ENCODE measurements around the gene UCK1. TPM values are rescaled to one million over a fixed set of nuclear protein-coding genes. Genes with fewer than 3 reads are reported as not detected.

Gene UCK1
- total and polyA plus RNA-seq, 2 experiments from 2014 or later: 48.8 to 57.1 TPM

DNA sequence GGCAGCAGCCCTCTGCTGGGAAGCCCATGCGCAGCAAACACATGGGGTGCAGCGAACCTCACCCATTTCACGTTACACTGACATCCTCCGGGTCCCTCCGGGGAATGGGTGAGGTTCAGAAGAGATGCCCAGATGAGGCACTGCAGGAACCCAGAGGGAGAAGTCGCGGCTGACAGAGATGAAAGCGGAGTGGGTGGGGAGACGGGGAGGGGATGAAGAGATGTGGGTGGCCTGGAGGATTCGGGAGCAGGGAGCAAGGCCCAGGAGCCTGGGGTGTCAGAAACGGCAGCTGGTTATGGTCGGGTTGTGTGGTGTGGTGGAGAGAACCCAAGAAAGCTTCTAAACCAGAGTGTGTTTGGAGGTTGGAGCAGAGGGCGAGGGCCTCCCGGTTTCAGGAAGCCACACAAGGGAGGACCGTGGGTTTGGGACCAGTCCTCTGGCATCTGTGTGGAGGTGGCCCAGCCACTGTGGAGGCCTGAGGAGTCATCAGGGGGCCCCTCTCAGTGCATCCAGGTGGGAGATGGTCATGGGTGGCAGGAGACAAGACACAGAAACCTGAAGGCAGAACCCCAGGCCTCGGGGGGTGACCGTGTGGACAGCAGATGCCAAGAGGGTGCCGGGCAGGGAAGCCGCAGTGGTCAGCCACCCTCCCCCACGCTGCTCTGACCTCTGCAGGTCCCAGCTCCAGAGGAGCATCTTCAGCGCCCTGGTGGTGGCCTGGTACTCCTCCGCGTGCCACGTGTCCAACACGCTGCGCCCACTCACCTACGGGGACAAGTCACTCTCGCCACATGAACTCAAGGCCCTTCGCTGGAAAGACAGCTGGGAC lies 8.6 kb downstream of the UCK1 start:
- H3K9me3 ChIP-seq (ENCODE audit: low read depth): no peaks in the 10 kb centered on the region
- H3K36me3 ChIP-seq: peaks cover 47% of the 10 kb centered on the region
- no peak overlapping the region for H3K27ac ChIP-seq
- H3K4me1 ChIP-seq (ENCODE audit: low read depth): peaks cover 8% of the 10 kb centered on the region
- no peak for DNase-seq (ENCODE audit: low read depth in 1 of 2, low spot score in 1 of 2)
- H3K4me3 ChIP-seq: no peak overlapping the region
- H3K27me3 ChIP-seq: no peaks in the 10 kb centered on the region
- no peak for TF ChIP-seq CTCF (IDR thresholded peaks at IDR 0.05; ENCODE audit: low read depth, low read length)

DNA sequence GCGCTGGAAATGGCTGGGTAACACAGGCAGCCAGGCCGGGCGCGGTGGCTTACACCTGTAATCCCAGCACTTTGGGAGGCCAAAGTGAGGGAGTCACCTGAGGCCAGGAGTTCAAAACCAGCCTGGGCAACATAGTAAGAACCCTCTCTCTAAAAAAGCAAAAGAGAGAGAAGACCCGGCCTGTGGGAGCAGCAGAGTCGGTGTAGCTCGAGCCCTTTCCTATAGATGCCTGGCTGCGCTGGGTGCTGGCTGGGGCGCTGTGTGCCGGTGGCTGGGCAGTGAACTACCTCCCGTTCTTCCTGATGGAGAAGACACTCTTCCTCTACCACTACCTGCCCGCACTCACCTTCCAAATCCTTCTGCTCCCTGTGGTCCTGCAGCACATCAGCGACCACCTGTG lies 9.2 kb downstream of the UCK1 start:
- H3K36me3 ChIP-seq: peaks cover 47% of the 10 kb centered on the region
- no peak overlapping the region for H3K4me3 ChIP-seq
- DNase-seq (ENCODE audit: low read depth in 1 of 2, low spot score in 1 of 2): no peak
- H3K9me3 ChIP-seq (ENCODE audit: low read depth): no peaks in the 10 kb centered on the region
- no peak overlapping the region for H3K27ac ChIP-seq
- H3K27me3 ChIP-seq: no peaks in the 10 kb centered on the region
- H3K4me1 ChIP-seq (ENCODE audit: low read depth): peaks cover 8% of the 10 kb centered on the region
- no peak for TF ChIP-seq CTCF (IDR thresholded peaks at IDR 0.05; ENCODE audit: low read depth, low read length)

DNA sequence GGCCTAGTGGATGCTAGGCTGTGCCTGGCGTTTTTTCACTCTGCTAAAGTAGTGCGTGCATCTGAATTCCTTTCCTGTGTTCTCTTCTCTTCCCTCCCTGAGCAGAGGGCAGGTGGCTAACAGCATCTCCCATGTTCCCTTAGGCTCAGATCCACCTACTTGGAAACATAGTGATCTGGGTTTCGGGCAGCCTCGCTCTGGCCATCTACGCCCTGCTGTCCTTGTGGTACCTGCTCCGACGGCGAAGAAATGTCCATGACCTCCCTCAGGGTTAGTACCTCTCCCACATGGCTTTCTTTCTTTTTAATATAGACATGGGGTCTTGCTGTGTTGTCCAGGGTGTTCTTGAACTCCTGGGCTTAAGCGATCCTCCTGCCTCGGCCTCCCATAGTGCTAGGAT lies 9.9 kb downstream of the UCK1 start:
- H3K27me3 ChIP-seq: no peaks in the 10 kb centered on the region
- peaks cover 8% of the 10 kb centered on the region for H3K4me1 ChIP-seq (ENCODE audit: low read depth)
- H3K36me3 ChIP-seq: peaks cover 53% of the 10 kb centered on the region
- no peak for TF ChIP-seq CTCF (IDR thresholded peaks at IDR 0.05; ENCODE audit: low read depth, low read length)
- H3K9me3 ChIP-seq (ENCODE audit: low read depth): no peaks in the 10 kb centered on the region
- H3K4me3 ChIP-seq: no peak overlapping the region
- H3K27ac ChIP-seq: no peak overlapping the region
- no peak for DNase-seq (ENCODE audit: low read depth in 1 of 2, low spot score in 1 of 2)

DNA sequence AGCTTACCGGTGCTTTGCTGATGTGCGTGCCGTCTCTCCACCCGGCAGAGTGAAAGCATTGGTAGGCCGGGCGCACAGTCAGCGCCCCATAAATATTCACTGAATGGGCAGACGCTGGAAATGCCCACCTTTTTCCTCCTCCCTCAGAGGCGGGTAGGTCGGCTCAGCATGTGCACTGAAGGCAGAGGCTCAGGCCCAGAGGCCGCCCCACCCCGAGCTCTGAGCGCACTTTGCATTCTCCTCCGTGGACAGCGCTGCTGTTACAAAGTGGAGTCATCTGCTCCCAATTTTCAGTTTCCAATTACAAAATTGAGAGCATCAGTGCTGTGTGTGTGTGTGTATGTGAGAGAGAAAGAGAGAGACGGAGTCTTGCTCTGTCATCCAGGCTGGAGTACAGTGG lies 10.6 kb downstream of the UCK1 start:
- Histone ChIP-seq H3K36me3 (peaks cover 51% of the 10 kb centered on the region), H3K4me1 (ENCODE audit: low read depth) (peaks cover 8% of the 10 kb centered on the region), H3K27me3 (no peaks in the 10 kb centered on the region), H3K4me3 (no peak overlapping the region), H3K27ac (no peak overlapping the region), H3K9me3 (ENCODE audit: low read depth) (no peaks in the 10 kb centered on the region)
- TF ChIP-seq CTCF (IDR thresholded peaks at IDR 0.05; ENCODE audit: low read depth, low read length): no peak
- DNase-seq (ENCODE audit: low read depth in 1 of 2, low spot score in 1 of 2): no peak

- peak overlapping the region; percentile 82 for H3K27ac ChIP-seq
- peaks cover 52% of the 10 kb centered on the region for H3K36me3 ChIP-seq
- no peak overlapping the region for H3K4me3 ChIP-seq
- H3K27me3 ChIP-seq: no peaks in the 10 kb centered on the region
- H3K9me3 ChIP-seq (ENCODE audit: low read depth): no peaks in the 10 kb centered on the region
- DNase-seq (ENCODE audit: low read depth in 1 of 2, low spot score in 1 of 2): no peak
- peaks cover 8% of the 10 kb centered on the region for H3K4me1 ChIP-seq (ENCODE audit: low read depth)
- no peak for TF ChIP-seq CTCF (IDR thresholded peaks at IDR 0.05; ENCODE audit: low read depth, low read length)
Observed at GRCh38 chr9:131518553-131518952, 12.5 kb downstream of the UCK1 start.
